ENCODE measurements around the gene HUNK.

- TF ChIP-seq TAF1 (IDR thresholded peaks at IDR 0.05; ENCODE audit: low read depth): no peak
- no peak for TF ChIP-seq YY1 (IDR thresholded peaks at IDR 0.05; ENCODE audit: low read depth)
- TF ChIP-seq MAX (IDR thresholded peaks at IDR 0.05): no peak
- TF ChIP-seq EP300 (IDR thresholded peaks at IDR 0.05; ENCODE audit: borderline replicate concordance): no peak
- TF ChIP-seq, protein P1, sequence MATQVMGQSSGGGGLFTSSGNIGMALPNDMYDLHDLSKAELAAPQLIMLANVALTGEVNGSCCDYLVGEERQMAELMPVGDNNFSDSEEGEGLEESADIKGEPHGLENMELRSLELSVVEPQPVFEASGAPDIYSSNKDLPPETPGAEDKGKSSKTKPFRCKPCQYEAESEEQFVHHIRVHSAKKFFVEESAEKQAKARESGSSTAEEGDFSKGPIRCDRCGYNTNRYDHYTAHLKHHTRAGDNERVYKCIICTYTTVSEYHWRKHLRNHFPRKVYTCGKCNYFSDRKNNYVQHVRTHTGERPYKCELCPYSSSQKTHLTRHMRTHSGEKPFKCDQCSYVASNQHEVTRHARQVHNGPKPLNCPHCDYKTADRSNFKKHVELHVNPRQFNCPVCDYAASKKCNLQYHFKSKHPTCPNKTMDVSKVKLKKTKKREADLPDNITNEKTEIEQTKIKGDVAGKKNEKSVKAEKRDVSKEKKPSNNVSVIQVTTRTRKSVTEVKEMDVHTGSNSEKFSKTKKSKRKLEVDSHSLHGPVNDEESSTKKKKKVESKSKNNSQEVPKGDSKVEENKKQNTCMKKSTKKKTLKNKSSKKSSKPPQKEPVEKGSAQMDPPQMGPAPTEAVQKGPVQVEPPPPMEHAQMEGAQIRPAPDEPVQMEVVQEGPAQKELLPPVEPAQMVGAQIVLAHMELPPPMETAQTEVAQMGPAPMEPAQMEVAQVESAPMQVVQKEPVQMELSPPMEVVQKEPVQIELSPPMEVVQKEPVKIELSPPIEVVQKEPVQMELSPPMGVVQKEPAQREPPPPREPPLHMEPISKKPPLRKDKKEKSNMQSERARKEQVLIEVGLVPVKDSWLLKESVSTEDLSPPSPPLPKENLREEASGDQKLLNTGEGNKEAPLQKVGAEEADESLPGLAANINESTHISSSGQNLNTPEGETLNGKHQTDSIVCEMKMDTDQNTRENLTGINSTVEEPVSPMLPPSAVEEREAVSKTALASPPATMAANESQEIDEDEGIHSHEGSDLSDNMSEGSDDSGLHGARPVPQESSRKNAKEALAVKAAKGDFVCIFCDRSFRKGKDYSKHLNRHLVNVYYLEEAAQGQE (IDR thresholded peaks at IDR 0.05; ENCODE audit: low read depth): no peak
- TF ChIP-seq NFIC (IDR thresholded peaks at IDR 0.05): no peak
- TF ChIP-seq ZBTB7A (IDR thresholded peaks at IDR 0.05; ENCODE audit: low read depth): no peak
Observed at GRCh38 chr21:32048353-32048752, 175.5 kb downstream of the HUNK start.
